IMR-90 (cell line): Measurements from ENCODE around the gene ARRDC1.

Experiments used
- CEBPB ChIP-seq: IDR thresholded peaks from 2 replicates; pipeline ENCODE4 v1.6.1; 2012; ENCODE audit warnings: low read depth, low read length, improper control_type of control experiment
- CTCF ChIP-seq: conservative IDR thresholded peaks from 2 replicates; pipeline ENCODE4 v1.5.1; 2012; ENCODE audit warnings: mild to moderate bottlenecking, low read depth, low read length, improper control_type of control experiment
- MAZ ChIP-seq: IDR thresholded peaks from 2 replicates; pipeline ENCODE4 v1.6.1; 2012; ENCODE audit warnings: low read depth, mild to moderate bottlenecking, low read length, improper control_type of control experiment, moderate library complexity, borderline replicate concordance
- NFE2L2 ChIP-seq: fragments of 150-350 bp; IDR thresholded peaks from 2 replicates; pipeline ENCODE4 v1.6.1; 2016; ENCODE audit warnings: low read depth, mild to moderate bottlenecking, low read length
- POLR2A ChIP-seq: IDR thresholded peaks from 2 replicates; pipeline ENCODE4 v1.6.1; 2012; ENCODE audit warnings: mild to moderate bottlenecking, low read depth, low read length
- RCOR1 ChIP-seq: IDR thresholded peaks from 2 replicates; pipeline ENCODE4 v1.6.1; 2012; ENCODE audit warnings: mild to moderate bottlenecking, low read length, improper control_type of control experiment; ENCODE audit not compliant: insufficient replicate concordance
- RFX5 ChIP-seq: IDR thresholded peaks from 2 replicates; pipeline ENCODE4 v1.8.0; 2012; ENCODE audit warnings: low read depth, mild to moderate bottlenecking, low read length, moderate library complexity
- SMC3 ChIP-seq: fragments of 150-350 bp; IDR thresholded peaks from 2 replicates; pipeline ENCODE4 v1.6.1; 2016; ENCODE audit warnings: low read depth, mild to moderate bottlenecking, antibody characterized with exemption, low read length, moderate library complexity
- TF ChIP-seq, protein P1 (sequence below): fragments of 150-350 bp; IDR thresholded peaks from 2 replicates; pipeline ENCODE4 v1.6.1; 2016; ENCODE audit warnings: low read depth, mild to moderate bottlenecking, low read length, moderate library complexity, borderline replicate concordance
- TF ChIP-seq, protein P2 (sequence below): fragments of 150-350 bp; IDR thresholded peaks from 2 replicates; pipeline ENCODE4 v1.6.1; 2017; ENCODE audit warnings: mild to moderate bottlenecking, antibody characterized with exemption, low read length, low read depth

GRCh38 chr9:137638680-137639079 is 33.2 kb downstream of the ARRDC1 start:
- no peak for TF ChIP-seq RFX5
- no peak for TF ChIP-seq CTCF
- TF ChIP-seq CEBPB: no peak
- no peak for TF ChIP-seq POLR2A
- TF ChIP-seq, protein P1, sequence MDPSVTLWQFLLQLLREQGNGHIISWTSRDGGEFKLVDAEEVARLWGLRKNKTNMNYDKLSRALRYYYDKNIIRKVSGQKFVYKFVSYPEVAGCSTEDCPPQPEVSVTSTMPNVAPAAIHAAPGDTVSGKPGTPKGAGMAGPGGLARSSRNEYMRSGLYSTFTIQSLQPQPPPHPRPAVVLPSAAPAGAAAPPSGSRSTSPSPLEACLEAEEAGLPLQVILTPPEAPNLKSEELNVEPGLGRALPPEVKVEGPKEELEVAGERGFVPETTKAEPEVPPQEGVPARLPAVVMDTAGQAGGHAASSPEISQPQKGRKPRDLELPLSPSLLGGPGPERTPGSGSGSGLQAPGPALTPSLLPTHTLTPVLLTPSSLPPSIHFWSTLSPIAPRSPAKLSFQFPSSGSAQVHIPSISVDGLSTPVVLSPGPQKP: no peak
- TF ChIP-seq, protein P2, sequence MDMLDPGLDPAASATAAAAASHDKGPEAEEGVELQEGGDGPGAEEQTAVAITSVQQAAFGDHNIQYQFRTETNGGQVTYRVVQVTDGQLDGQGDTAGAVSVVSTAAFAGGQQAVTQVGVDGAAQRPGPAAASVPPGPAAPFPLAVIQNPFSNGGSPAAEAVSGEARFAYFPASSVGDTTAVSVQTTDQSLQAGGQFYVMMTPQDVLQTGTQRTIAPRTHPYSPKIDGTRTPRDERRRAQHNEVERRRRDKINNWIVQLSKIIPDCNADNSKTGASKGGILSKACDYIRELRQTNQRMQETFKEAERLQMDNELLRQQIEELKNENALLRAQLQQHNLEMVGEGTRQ: no peak
- TF ChIP-seq SMC3: no peak
- no peak for TF ChIP-seq MAZ
- no peak for TF ChIP-seq RCOR1
- TF ChIP-seq NFE2L2: no peak
